Suprapubic skin (tissue), 4 donors: ENCODE data around the gene METAP1. TPM values are rescaled to one million over a fixed set of nuclear protein-coding genes. Genes with fewer than 3 reads are reported as not detected.
"Not testable (repeated sequence)": the region's sequence is repeated elsewhere in the genome, so short reads cannot be mapped to it uniquely, and the experiment has no call there.

Experiments used
- DNase-seq, 2 donors: peaks; one replicate each; pipeline ENCODE4 v3.0.0-alpha.2; 2019; ENCODE audit warnings: low spot score in 2 of 2
- H3K27ac ChIP-seq: fragments of 200-600 bp; sonication (generic); one replicate; pipeline ENCODE4 v1.5.1; 2019
- H3K27me3 ChIP-seq: fragments of 200-600 bp; sonication (generic); one replicate; pipeline ENCODE4 v1.5.1; 2019
- H3K36me3 ChIP-seq: fragments of 200-600 bp; sonication (generic); one replicate; pipeline ENCODE4 v1.5.1; 2019
- H3K4me1 ChIP-seq: fragments of 200-600 bp; sonication (generic); one replicate; pipeline ENCODE4 v1.5.1; 2019
- H3K4me3 ChIP-seq: fragments of 200-600 bp; sonication (generic); one replicate; pipeline ENCODE4 v1.5.1; 2019; ENCODE audit warnings: mild to moderate bottlenecking
- H3K9me3 ChIP-seq: fragments of 200-600 bp; sonication (generic); one replicate; pipeline ENCODE4 v1.5.1; 2019
- CTCF ChIP-seq, 2 donors: fragments of 200-600 bp in 1 of 2; fragments of 450-650 bp in 1 of 2; sonication (generic) in 1 of 2; IDR thresholded peaks; one replicate each; pipeline ENCODE4 v1.5.1; 2016 to 2019; ENCODE audit warnings: antibody characterized with exemption in 2 of 2, mild to moderate bottlenecking in 1 of 2, moderate library complexity in 1 of 2
- EP300 ChIP-seq: sonication (generic); formaldehyde crosslinking; IDR thresholded peaks from one replicate; pipeline ENCODE4 v1.6.1; 2017; ENCODE audit warnings: antibody characterized with exemption
- POLR2A ChIP-seq, 2 donors: fragments of 450-650 bp; IDR thresholded peaks; one replicate each; pipeline ENCODE4 v1.6.1; 2017; ENCODE audit warnings: antibody characterized with exemption in 2 of 2, mild to moderate bottlenecking in 2 of 2, moderate library complexity in 2 of 2
- POLR2AphosphoS5 ChIP-seq, 3 donors: sonication (generic); formaldehyde crosslinking; IDR thresholded peaks; one replicate each; pipeline ENCODE4 v1.6.1; 2017; ENCODE audit warnings: antibody characterized with exemption in 3 of 3
- whole genome bisulfite sequencing: methylation state at CpG from one replicate; pipeline ENCODE4 v1.1.5; 2018; 5-methylcytosine and 5-hydroxymethylcytosine counted together
- total RNA-seq, 4 donors: library from RNA; depleted of rRNA; stranded (reverse); fragments of >200 nt; gene quantifications; one replicate each; pipeline ENCODE4 v1.1.0, GENCODE V29; 2016

METAP1 gene
- total RNA-seq, 4 donors from 2014 or later = 40.0 to 55.9 (median 49.4) TPM

DNA sequence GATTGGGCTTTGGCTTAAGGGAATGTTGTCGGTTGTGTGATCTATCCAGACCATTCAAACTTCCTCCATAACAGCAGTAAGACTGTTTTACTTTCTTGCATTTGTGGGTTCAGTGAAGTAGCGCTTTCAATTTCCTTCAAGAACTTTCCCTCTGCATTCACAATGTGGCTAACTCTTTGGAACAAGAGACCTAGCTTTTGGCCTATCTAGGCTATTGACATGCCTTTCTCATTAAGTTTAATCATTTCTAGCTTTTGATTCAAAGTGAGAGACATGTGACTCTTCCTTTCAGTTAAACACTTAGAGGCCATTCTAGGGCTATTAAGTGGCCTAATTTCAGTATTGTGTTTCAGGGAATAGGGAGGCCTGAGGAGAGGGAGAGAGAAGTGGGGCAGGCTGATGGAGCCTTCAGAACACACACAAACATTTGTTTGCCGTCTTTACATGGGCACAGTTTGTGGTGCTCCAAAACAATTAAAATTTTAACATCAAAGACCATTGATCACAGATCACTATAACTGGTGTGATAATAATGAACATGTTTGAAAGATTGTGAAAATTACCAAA lies 59.0 kb downstream of the METAP1 start:
- Histone ChIP-seq H3K27ac (no peak overlapping the region), H3K27me3 (no peaks in the 10 kb centered on the region), H3K4me3 (no peak overlapping the region), H3K4me1 (peaks cover 4% of the 10 kb centered on the region), H3K9me3 (no peaks in the 10 kb centered on the region), H3K36me3 (peaks cover 54% of the 10 kb centered on the region)
- WGBS = 76% methylated on average over 3 of the region's 3 CpGs
- no peak for DNase-seq
- TF ChIP-seq POLR2AphosphoS5 (IDR thresholded peaks at IDR 0.05) = no peak
- TF ChIP-seq EP300 = no peak
- TF ChIP-seq CTCF (IDR thresholded peaks at IDR 0.05) = no peak
- no peak for TF ChIP-seq POLR2A (IDR thresholded peaks at IDR 0.05)

- TF ChIP-seq POLR2A (IDR thresholded peaks at IDR 0.05) = no peak
- TF ChIP-seq POLR2AphosphoS5 (IDR thresholded peaks at IDR 0.05) = no peak
- TF ChIP-seq CTCF (IDR thresholded peaks at IDR 0.05) = no peak
- TF ChIP-seq EP300 = no peak
- WGBS = 85% methylated on average over 2 of the region's 2 CpGs
- Histone ChIP-seq H3K27me3 (no peaks in the 10 kb centered on the region), H3K4me3 (no peak overlapping the region), H3K9me3 (no peaks in the 10 kb centered on the region), H3K36me3 (peaks cover 39% of the 10 kb centered on the region), H3K4me1 (peaks cover 4% of the 10 kb centered on the region), H3K27ac (no peak overlapping the region)
- DNase-seq = no peak
Measured at GRCh38 chr4:99058228-99058627, 62.7 kb downstream of the METAP1 start.

DNA sequence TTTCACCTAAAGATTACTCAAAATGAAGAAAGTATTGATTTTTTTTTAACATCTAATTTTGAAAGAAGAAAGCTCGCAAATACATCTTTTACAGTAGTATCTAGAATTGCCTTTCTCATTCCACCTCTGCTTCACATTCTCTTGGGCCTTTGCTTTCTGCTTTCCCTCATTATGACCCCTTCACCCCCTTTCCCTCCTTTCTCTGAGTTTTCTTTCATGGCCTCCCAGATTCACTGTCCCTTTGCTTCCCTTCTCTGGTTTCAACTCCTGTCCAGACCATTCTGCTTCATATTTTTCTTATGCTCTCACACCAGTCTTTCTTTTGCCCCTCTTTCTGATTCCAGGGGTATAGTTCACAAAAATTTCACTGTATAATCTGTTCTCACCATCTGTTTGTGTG lies 64.0 kb downstream of the METAP1 start:
- 95% methylated on average over 1 of the region's 1 CpG for WGBS
- H3K36me3 ChIP-seq = peaks cover 40% of the 10 kb centered on the region
- no peak overlapping the region for H3K4me3 ChIP-seq
- H3K4me1 ChIP-seq = peaks cover 4% of the 10 kb centered on the region
- TF ChIP-seq CTCF (IDR thresholded peaks at IDR 0.05) (no peak), POLR2A (IDR thresholded peaks at IDR 0.05) (no peak), EP300 (no peak), POLR2AphosphoS5 (IDR thresholded peaks at IDR 0.05) (no peak)
- no peaks in the 10 kb centered on the region for H3K27me3 ChIP-seq
- no peak overlapping the region for H3K27ac ChIP-seq
- H3K9me3 ChIP-seq = no peaks in the 10 kb centered on the region
- DNase-seq = no peak

GRCh38 chr4:99061048-99061700 lies 65.7 kb downstream of the METAP1 start:
- no peaks in the 10 kb centered on the region for H3K4me1 ChIP-seq
- DNase-seq = no peak
- no peak overlapping the region for H3K27ac ChIP-seq
- H3K9me3 ChIP-seq = no peaks in the 10 kb centered on the region
- peaks cover 43% of the 10 kb centered on the region for H3K36me3 ChIP-seq
- TF ChIP-seq POLR2A (IDR thresholded peaks at IDR 0.05) = no peak
- TF ChIP-seq EP300 = no peak
- no peak for TF ChIP-seq CTCF (IDR thresholded peaks at IDR 0.05)
- TF ChIP-seq POLR2AphosphoS5 (IDR thresholded peaks at IDR 0.05) = no peak
- 82% methylated on average over 8 of the region's 8 CpGs for WGBS
- H3K4me3 ChIP-seq = no peak overlapping the region
- H3K27me3 ChIP-seq = no peaks in the 10 kb centered on the region

DNA sequence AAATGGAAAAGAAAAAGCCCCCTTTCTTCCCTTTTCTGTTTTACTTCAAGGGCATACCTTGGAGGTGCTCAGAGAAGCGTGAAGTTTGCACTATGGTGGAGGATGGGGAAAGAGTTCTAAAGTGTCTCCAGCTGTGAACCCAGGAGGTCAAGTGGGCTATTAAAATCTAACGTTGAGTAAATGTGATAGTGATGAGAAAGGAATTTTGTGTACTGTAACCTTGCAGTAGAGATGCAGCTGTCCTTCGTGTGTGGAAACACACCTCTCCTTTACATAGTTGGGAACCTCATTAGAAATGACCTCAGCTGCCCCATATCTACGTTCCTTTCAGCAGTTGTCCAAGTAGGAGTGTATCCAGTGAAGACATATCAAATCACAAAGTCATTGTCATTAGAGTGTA lies 66.6 kb downstream of the METAP1 start:
- H3K27me3 ChIP-seq = no peaks in the 10 kb centered on the region
- no peak overlapping the region for H3K4me3 ChIP-seq
- no peaks in the 10 kb centered on the region for H3K9me3 ChIP-seq
- peaks cover 43% of the 10 kb centered on the region for H3K36me3 ChIP-seq
- DNase-seq = no peak
- no peaks in the 10 kb centered on the region for H3K4me1 ChIP-seq
- 79% methylated on average over 4 of the region's 4 CpGs for WGBS
- H3K27ac ChIP-seq = no peak overlapping the region
- TF ChIP-seq POLR2A (IDR thresholded peaks at IDR 0.05) (no peak), CTCF (IDR thresholded peaks at IDR 0.05) (no peak), EP300 (no peak), POLR2AphosphoS5 (IDR thresholded peaks at IDR 0.05) (no peak)

GRCh38 chr4:99065521-99065920 lies 70.0 kb downstream of the METAP1 start:
- 95% methylated on average over 2 of the region's 2 CpGs for WGBS

More at GRCh38 chr4:99065521-99065920, 70.0 kb downstream of the METAP1 start:
- H3K9me3 ChIP-seq, DNase-seq, H3K27ac ChIP-seq, H3K4me1 ChIP-seq, H3K4me3 ChIP-seq, H3K27me3 ChIP-seq: not testable (repeated sequence)
- H3K36me3 ChIP-seq = peaks cover 35% of the 10 kb centered on the region
